H1 (cell line): ENCODE data around the gene CAPS. TPM values are rescaled to one million over a fixed set of nuclear protein-coding genes. Genes with fewer than 3 reads are reported as not detected.

Source experiments
- CTCF ChIA-PET: fragments of 300-600 bp; sonication (Branson Sonifier 250); formaldehyde crosslinking; loops from one replicate; lab custom pipeline; 2021; ENCODE audit not compliant: partially characterized antibody; lab: Charles Lee
- POLR2A ChIA-PET: fragments of 300-600 bp; sonication (Branson Sonifier 250); formaldehyde crosslinking; loops from one replicate; lab custom pipeline; 2021; ENCODE audit warnings: inconsistent platforms; ENCODE audit not compliant: partially characterized antibody; lab: Charles Lee
- DNase-seq, 2 experiments: peaks; one replicate each; pipeline versions ENCODE4 v3.0.0 to v3.0.0-alpha.2; 2010 to 2022; ENCODE audit warnings: low spot score in 2 of 2, low read depth in 1 of 2, mixed read lengths in 1 of 2
- FAIRE-seq: peaks from 2 replicates; lab custom pipeline; 2011; peaks lifted over from hg19 to GRCh38; lab: Jason Lieb, UNC
- H2AFZ ChIP-seq: 2 replicates; pipeline ENCODE4 v1.8.1; 2012; ENCODE audit warnings: low read length, inconsistent platforms
- H2AK5ac ChIP-seq: 2 replicates; pipeline ENCODE4 v1.6.1; 2013; ENCODE audit warnings: low read depth, low read length
- H2BK120ac ChIP-seq: replicated peaks from 2 replicates; pipeline ENCODE3; 2013; ENCODE audit warnings: low read depth, low read length, inconsistent platforms
- H2BK12ac ChIP-seq: 2 replicates; pipeline ENCODE4 v1.6.1; 2013; ENCODE audit warnings: low read depth, low read length
- H2BK15ac ChIP-seq: 2 replicates; pipeline ENCODE4 v1.6.1; 2013; ENCODE audit warnings: low read length
- H2BK20ac ChIP-seq: 2 replicates; pipeline ENCODE4 v1.6.1; 2013; ENCODE audit warnings: low read length
- H2BK5ac ChIP-seq: 2 replicates; pipeline ENCODE4 v1.6.1; 2013; ENCODE audit warnings: low read depth, low read length
- H3K14ac ChIP-seq: 2 replicates; pipeline ENCODE4 v1.6.1; 2013; ENCODE audit warnings: inconsistent platforms; ENCODE audit not compliant: insufficient read length
- H3K18ac ChIP-seq: 2 replicates; pipeline ENCODE4 v1.6.1; 2013; ENCODE audit warnings: low read length; ENCODE audit errors: extremely low read depth
- H3K23ac ChIP-seq: 2 replicates; pipeline ENCODE4 v1.6.1; 2013; ENCODE audit warnings: inconsistent platforms; ENCODE audit not compliant: insufficient read length
- H3K23me2 ChIP-seq: 2 replicates; pipeline ENCODE4 v1.6.1; 2013; ENCODE audit warnings: low read depth, low read length
- H3K27ac ChIP-seq: 2 replicates; pipeline ENCODE4 v1.6.1; 2011; ENCODE audit warnings: low read depth, low read length, inconsistent platforms
- H3K27me3 ChIP-seq, 4 experiments: replicated peaks in 1 of 4; 1 replicate in 1 of 4; 2 replicates in 3 of 4; pipeline versions ENCODE4 v1.6.1 to v1.8.1; 2011 to 2013; ENCODE audit warnings: low read length in 3 of 4, mild to moderate bottlenecking in 3 of 4, inconsistent platforms in 2 of 4, mixed read lengths in 2 of 4, moderate library complexity in 1 of 4; ENCODE audit not compliant: control insufficient read depth in 3 of 4, insufficient read depth in 3 of 4; ENCODE audit errors: extremely low read depth in 1 of 4
- H3K36me3 ChIP-seq, 4 experiments: 2 replicates each; pipeline versions ENCODE4 v1.6.1 to v1.8.1; 2011 to 2013; ENCODE audit warnings: mild to moderate bottlenecking in 4 of 4, low read length in 3 of 4, moderate library complexity in 2 of 4, control low read depth in 1 of 4, inconsistent platforms in 1 of 4; ENCODE audit not compliant: insufficient read depth in 4 of 4, control insufficient read depth in 2 of 4
- H3K4ac ChIP-seq: replicated peaks from 2 replicates; pipeline ENCODE3; 2013; ENCODE audit warnings: low read length, low read depth, mixed read lengths, inconsistent platforms; ENCODE audit not compliant: insufficient read length
- H3K4me1 ChIP-seq, 4 experiments: replicated peaks in 1 of 4; 1 replicate in 1 of 4; 2 replicates in 3 of 4; pipeline versions ENCODE4 v1.6.1 to v1.8.1; 2011 to 2013; ENCODE audit warnings: low read length in 3 of 4, inconsistent platforms in 2 of 4, mixed read lengths in 1 of 4; ENCODE audit not compliant: insufficient read depth in 4 of 4, control insufficient read depth in 3 of 4
- H3K4me2 ChIP-seq, 2 experiments: 2 replicates each; pipeline versions ENCODE4 v1.6.1 to v1.8.1; 2011 to 2013; ENCODE audit warnings: low read depth in 2 of 2, low read length in 2 of 2, control low read depth in 1 of 2, inconsistent platforms in 1 of 2, mild to moderate bottlenecking in 1 of 2; ENCODE audit not compliant: insufficient read depth in 1 of 2
- H3K4me3 ChIP-seq, 4 experiments: fragments of 200-600, 300-600 bp in 1 of 4; sonication (generic), shearing (Covaris generic), sonication (Bioruptor Twin) in 1 of 4; 2 replicates each; pipeline versions ENCODE4 v1.5.1 to v1.8.1; 2011 to 2016; ENCODE audit warnings: low read length in 4 of 4, low read depth in 3 of 4, control low read depth in 2 of 4, inconsistent platforms in 2 of 4, mild to moderate bottlenecking in 2 of 4, mixed read lengths in 1 of 4, moderate library complexity in 1 of 4; ENCODE audit not compliant: insufficient read depth in 2 of 4; ENCODE audit errors: extremely low read depth in 1 of 4
- H3K56ac ChIP-seq: replicated peaks from 2 replicates; pipeline ENCODE3; 2013; ENCODE audit warnings: low read depth, mild to moderate bottlenecking, mixed read lengths, low read length, inconsistent platforms; ENCODE audit not compliant: insufficient read length
- H3K79me1 ChIP-seq: 2 replicates; pipeline ENCODE4 v1.6.1; 2013; ENCODE audit warnings: low read depth, low read length, control low read depth
- H3K79me2 ChIP-seq, 2 experiments: 2 replicates each; pipeline versions ENCODE4 v1.6.1 to v1.8.1; 2012 to 2013; ENCODE audit warnings: low read length in 2 of 2, mild to moderate bottlenecking in 2 of 2, inconsistent platforms in 1 of 2; ENCODE audit not compliant: insufficient read depth in 2 of 2, control insufficient read depth in 1 of 2
- H3K9ac ChIP-seq, 4 experiments: replicated peaks in 1 of 4; 1 replicate in 1 of 4; 2 replicates in 3 of 4; pipeline versions ENCODE4 v1.6.1 to v1.8.1; 2011 to 2013; ENCODE audit warnings: low read depth in 3 of 4, low read length in 3 of 4, control low read depth in 2 of 4, mild to moderate bottlenecking in 2 of 4, moderate library complexity in 2 of 4, inconsistent platforms in 1 of 4; ENCODE audit errors: extremely low read depth in 1 of 4
- H3K9me3 ChIP-seq, 2 experiments: 2 replicates each; pipeline versions ENCODE4 v1.6.1 to v1.8.1; 2012 to 2013; ENCODE audit warnings: mild to moderate bottlenecking in 2 of 2, moderate library complexity in 2 of 2, control low read depth in 1 of 2, inconsistent platforms in 1 of 2, low read depth in 1 of 2, low read length in 1 of 2, mixed read lengths in 1 of 2; ENCODE audit not compliant: insufficient read depth in 2 of 2
- H4K20me1 ChIP-seq, 2 experiments: replicated peaks in 1 of 2; 2 replicates each; pipeline versions ENCODE3 to v1.8.1; 2011 to 2013; ENCODE audit warnings: inconsistent platforms in 2 of 2, low read length in 2 of 2, mild to moderate bottlenecking in 1 of 2; ENCODE audit not compliant: insufficient read depth in 2 of 2, control insufficient read depth in 1 of 2
- H4K5ac ChIP-seq: 2 replicates; pipeline ENCODE4 v1.6.1; 2013; ENCODE audit warnings: low read length, low read depth, mixed read lengths, inconsistent platforms; ENCODE audit not compliant: insufficient read length
- H4K8ac ChIP-seq: 2 replicates; pipeline ENCODE4 v1.8.0; 2013; ENCODE audit warnings: mild to moderate bottlenecking, moderate library complexity, low read length, inconsistent platforms; ENCODE audit not compliant: insufficient read depth; ENCODE audit errors: extremely low read depth
- H4K91ac ChIP-seq: replicated peaks from 2 replicates; pipeline ENCODE3; 2013; ENCODE audit warnings: low read length, mixed read lengths, inconsistent platforms; ENCODE audit not compliant: insufficient read length
- CHD2 ChIP-seq: IDR thresholded peaks from 2 replicates; pipeline ENCODE4 v1.6.1; 2012; ENCODE audit warnings: low read length, improper control_type of control experiment
- CREB1 ChIP-seq: IDR thresholded peaks from 2 replicates; pipeline ENCODE4 v1.6.1; 2012; ENCODE audit warnings: inconsistent platforms
- EZH2 ChIP-seq: fragments of 200-600 bp; sonication (generic); IDR thresholded peaks from 2 replicates; pipeline ENCODE4 v1.7.1; 2012; ENCODE audit warnings: low read depth, mild to moderate bottlenecking, moderate library complexity, low read length, inconsistent platforms; ENCODE audit not compliant: severe bottlenecking
- FOSL1 ChIP-seq: IDR thresholded peaks from 2 replicates; pipeline ENCODE4 v1.6.1; 2011; ENCODE audit warnings: mild to moderate bottlenecking, low read depth, low read length, moderate library complexity; ENCODE audit not compliant: insufficient read depth
- PHF8 ChIP-seq: fragments of 200-600 bp; sonication (generic); conservative IDR thresholded peaks from 2 replicates; pipeline ENCODE4 v1.7.1; 2012; ENCODE audit warnings: low read depth, mild to moderate bottlenecking, inconsistent platforms, low read length, moderate library complexity
- POU5F1 ChIP-seq: IDR thresholded peaks from 2 replicates; pipeline ENCODE4 v1.6.1; 2011; ENCODE audit warnings: low read depth, mild to moderate bottlenecking, low read length, moderate library complexity
- TEAD4 ChIP-seq: IDR thresholded peaks from 2 replicates; pipeline ENCODE4 v1.6.1; 2012; ENCODE audit warnings: low read depth, low read length, inconsistent platforms, mixed read lengths
- USF2 ChIP-seq: IDR thresholded peaks from 2 replicates; pipeline ENCODE4 v1.6.1; 2011; ENCODE audit warnings: low read length, improper control_type of control experiment
- WGBS, 2 experiments: shearing (Covaris generic) in 1 of 2; methylation state at CpG; one replicate each; pipeline versions ENCODE4 v1.1.6 to v1.1.7; 2013 to 2015; ENCODE audit warnings: low lambda C conversion rate in 2 of 2, mixed read lengths in 2 of 2, inconsistent platforms in 1 of 2, low coverage in 1 of 2, missing lambda C conversion rate in 1 of 2; ENCODE audit not compliant: insufficient replicate concordance in 2 of 2, insufficient coverage in 1 of 2, insufficient read length in 1 of 2; ENCODE audit errors: extremely low coverage in 1 of 2, missing lambda C conversion rate in 1 of 2; 5-methylcytosine and 5-hydroxymethylcytosine counted together
- polyA plus RNA-seq, 7 experiments: library from polyadenylated mRNA; depleted of rRNA in 3 of 7; stranded (reverse) in 5 of 7; unstranded in 2 of 7; fragments of >200 nt in 5 of 7; fragments of 200-250 nt in 2 of 7; gene quantifications; 1 replicate in 5 of 7; 2 replicates in 1 of 7; 4 replicates in 1 of 7; pipeline versions ENCODE4 v1.2.1 to v1.2.3, GENCODE V29; 2011 to 2013; ENCODE audit warnings: missing spikeins in 2 of 7, mixed read lengths in 2 of 7
- total RNA-seq: library from RNA; stranded (reverse); fragmentation: NEBNext Ultra II Directional; extraction: Animal tissue kit (Norgen Biotek cat#: 25700); gene quantifications from 2 replicates; pipeline ENCODE4 v1.2.1, GENCODE V29; 2021

The CAPS gene
- total and polyA plus RNA-seq, 2 of the 8 experiments (the other 6 are each of a cell fraction or from before 2014, with no cell fraction given): 2.1 to 2.4 TPM

- Histone ChIP-seq H2BK5ac (no peak overlapping the region), H3K27me3 (peaks cover 0 to 1% (median 0%) of the 10 kb centered on the region in 4 experiments; a peak in 3 of 7 replicates), H4K5ac (no peak overlapping the region), H2BK120ac (no peak overlapping the region), H2AK5ac (no peak overlapping the region), H4K20me1 (peaks cover 5 to 15% of the 10 kb centered on the region in 2 experiments), H3K4me3 (no peak overlapping the region), H3K23me2 (no peaks in the 10 kb centered on the region), H3K79me2 (peaks cover 0 to 5% of the 10 kb centered on the region in 2 experiments; a peak in 1 of 4 replicates), H3K14ac (no peak overlapping the region), H3K18ac (no peak overlapping the region), H3K36me3 (peaks cover 0 to 16% (median 8%) of the 10 kb centered on the region in 4 experiments; a peak in 5 of 8 replicates), H3K9ac (no peak overlapping the region), H2AFZ (no peak overlapping the region), H3K27ac (no peak overlapping the region), H3K4ac (no peak overlapping the region), H2BK12ac (no peak overlapping the region), H2BK15ac (no peak overlapping the region), H3K9me3 (no peaks in the 10 kb centered on the region), H3K79me1 (peaks cover 2% of the 10 kb centered on the region; the same call in 1 of the 2 replicates), H3K4me1 (peaks cover 0 to 11% (median 4%) of the 10 kb centered on the region in 4 experiments; a peak in 5 of 7 replicates), H3K23ac (no peak overlapping the region), H4K91ac (no peak overlapping the region), H4K8ac (peak overlapping the region; percentile 47; the same call in 1 of the 2 replicates), H2BK20ac (no peak overlapping the region), H3K4me2 (no peak overlapping the region), H3K56ac (no peak overlapping the region)
- DNase-seq (no peak), FAIRE-seq (no peak)
- no peak for TF ChIP-seq USF2
- TF ChIP-seq POU5F1: no peak
- TF ChIP-seq TEAD4: no peak
- TF ChIP-seq EZH2: no peak
- no peak for TF ChIP-seq CHD2
- TF ChIP-seq PHF8: no peak
- no peak for TF ChIP-seq CREB1
- no peak for TF ChIP-seq FOSL1
- WGBS, 2 experiments: 89% methylated on average over 13 of the region's 13 CpGs; no CpG with 5 or more reads in 1 of the 2 experiments
- ChIA-PET CTCF (interaction anchor here (1.1 to 3.2 kb wide), 9 partner anchors 9 to 99 kb away, joined by 4 to 20 read pairs (median 6); partner anchors contain the start of genes FUT6 and NDUFA11), POLR2A (interaction anchor here (0.5 to 5.3 kb wide), 13 partner anchors 9 to 202 kb away, joined by 3 to 49 read pairs (median 4); partner anchors contain the start of genes NDUFA11, NRTN and VMAC)
Observed at GRCh38 chr19:5893296-5893903, 20.7 kb upstream of the CAPS start.
